Osteoblast (primary cell): ENCODE measurements around the gene SHFL. TPM values are rescaled to one million over a fixed set of nuclear protein-coding genes. Genes with fewer than 3 reads are reported as not detected.

Experiments used
- DNase-seq: peaks from one replicate; pipeline ENCODE4 v3.0.0; 2011; ENCODE audit warnings: low spot score, mixed read lengths; ENCODE audit not compliant: insufficient read length; ENCODE audit errors: missing footprints
- H2AFZ ChIP-seq: 2 replicates; pipeline ENCODE4 v1.6.0; 2011; ENCODE audit warnings: mild to moderate bottlenecking, low read length
- H3K27ac ChIP-seq: 2 replicates; pipeline ENCODE4 v1.5.1; 2011; ENCODE audit warnings: mild to moderate bottlenecking, low read depth, low read length, moderate library complexity
- H3K27me3 ChIP-seq: 2 replicates; pipeline ENCODE4 v1.6.0; 2012; ENCODE audit warnings: mild to moderate bottlenecking, control low read depth, inconsistent platforms, low read length, moderate library complexity; ENCODE audit not compliant: insufficient read depth
- H3K36me3 ChIP-seq: 2 replicates; pipeline ENCODE4 v1.5.1; 2011; ENCODE audit warnings: mild to moderate bottlenecking, low read length, control low read depth, moderate library complexity; ENCODE audit not compliant: insufficient read depth
- H3K4me1 ChIP-seq: 2 replicates; pipeline ENCODE4 v1.5.1; 2011; ENCODE audit warnings: mild to moderate bottlenecking, low read length, control low read depth, moderate library complexity; ENCODE audit not compliant: insufficient read depth
- H3K4me2 ChIP-seq: 2 replicates; pipeline ENCODE4 v1.6.0; 2011; ENCODE audit warnings: mild to moderate bottlenecking, low read length; ENCODE audit not compliant: insufficient read depth
- H3K4me3 ChIP-seq: fragments of 200-600 bp; sonication (generic); 3 replicates; pipeline ENCODE4 v1.5.1; 2012; ENCODE audit warnings: mild to moderate bottlenecking, low read length, inconsistent platforms; ENCODE audit not compliant: insufficient read depth
- H3K79me2 ChIP-seq: 2 replicates; pipeline ENCODE4 v1.6.0; 2012; ENCODE audit warnings: mild to moderate bottlenecking, low read length, control low read depth, inconsistent platforms; ENCODE audit not compliant: insufficient read depth
- H3K9me3 ChIP-seq: 2 replicates; pipeline ENCODE4 v1.5.1; 2011; ENCODE audit warnings: low read depth, low read length, control low read depth
- H4K20me1 ChIP-seq: 2 replicates; pipeline ENCODE4 v1.6.0; 2012; ENCODE audit warnings: mild to moderate bottlenecking, low read length, control low read depth; ENCODE audit not compliant: insufficient read depth
- total RNA-seq: library from RNA; depleted of rRNA; stranded (reverse); fragments of >200 nt; gene quantifications from 2 replicates; pipeline ENCODE4 v1.2.3, GENCODE V29; 2012
- TF ChIP-seq, protein P1 (sequence below): IDR thresholded peaks from 2 replicates; pipeline ENCODE4 v1.5.1; 2011; ENCODE audit warnings: mild to moderate bottlenecking, low read depth, low read length, moderate library complexity; ENCODE audit errors: extremely low read depth

The SHFL gene
- total RNA-seq, 1 donor, result 22.4 TPM

DNA sequence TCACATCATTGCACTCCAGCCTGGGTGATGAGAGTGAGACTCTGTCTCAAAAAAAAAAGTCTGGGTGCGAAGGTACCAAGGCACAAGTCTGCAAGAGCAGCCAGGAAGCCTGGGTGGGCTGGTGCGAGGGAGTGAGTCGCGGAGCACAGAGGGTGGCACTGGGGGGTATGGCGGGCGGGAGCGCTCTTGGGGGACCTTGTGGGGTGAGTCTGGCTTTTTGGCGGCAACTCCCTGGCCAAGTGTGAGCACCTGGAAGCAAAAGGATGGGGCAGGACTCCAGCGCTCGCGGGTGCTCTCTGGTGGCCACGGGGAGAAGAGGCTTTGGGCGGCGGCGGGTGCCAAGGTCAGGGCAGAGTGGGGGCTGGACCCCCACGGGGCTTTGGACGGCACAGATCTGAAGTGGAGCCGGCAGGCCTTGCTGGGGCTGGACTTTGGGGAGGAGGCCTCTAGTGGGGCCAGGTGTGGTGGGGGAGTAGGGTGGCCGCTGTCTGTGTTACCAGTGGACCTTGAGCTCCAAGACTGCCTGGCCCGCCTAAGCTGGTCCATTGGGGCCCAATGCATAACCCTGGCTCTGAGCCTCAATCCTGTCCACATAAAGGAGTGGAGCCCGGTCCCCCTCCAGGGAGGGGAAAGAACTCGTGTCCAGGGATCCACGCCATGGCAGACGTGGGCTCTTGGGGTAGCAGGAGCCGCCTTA, 26.9 kb downstream of the SHFL start:
- H3K27ac ChIP-seq, result no peak overlapping the region
- TF ChIP-seq, protein P1, sequence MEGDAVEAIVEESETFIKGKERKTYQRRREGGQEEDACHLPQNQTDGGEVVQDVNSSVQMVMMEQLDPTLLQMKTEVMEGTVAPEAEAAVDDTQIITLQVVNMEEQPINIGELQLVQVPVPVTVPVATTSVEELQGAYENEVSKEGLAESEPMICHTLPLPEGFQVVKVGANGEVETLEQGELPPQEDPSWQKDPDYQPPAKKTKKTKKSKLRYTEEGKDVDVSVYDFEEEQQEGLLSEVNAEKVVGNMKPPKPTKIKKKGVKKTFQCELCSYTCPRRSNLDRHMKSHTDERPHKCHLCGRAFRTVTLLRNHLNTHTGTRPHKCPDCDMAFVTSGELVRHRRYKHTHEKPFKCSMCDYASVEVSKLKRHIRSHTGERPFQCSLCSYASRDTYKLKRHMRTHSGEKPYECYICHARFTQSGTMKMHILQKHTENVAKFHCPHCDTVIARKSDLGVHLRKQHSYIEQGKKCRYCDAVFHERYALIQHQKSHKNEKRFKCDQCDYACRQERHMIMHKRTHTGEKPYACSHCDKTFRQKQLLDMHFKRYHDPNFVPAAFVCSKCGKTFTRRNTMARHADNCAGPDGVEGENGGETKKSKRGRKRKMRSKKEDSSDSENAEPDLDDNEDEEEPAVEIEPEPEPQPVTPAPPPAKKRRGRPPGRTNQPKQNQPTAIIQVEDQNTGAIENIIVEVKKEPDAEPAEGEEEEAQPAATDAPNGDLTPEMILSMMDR, result peak; percentile 53
- peaks cover 69% of the 10 kb centered on the region for H3K36me3 ChIP-seq
- H4K20me1 ChIP-seq, result peaks cover 7% of the 10 kb centered on the region
- H3K4me2 ChIP-seq, result no peak overlapping the region
- no peaks in the 10 kb centered on the region for H3K9me3 ChIP-seq
- H3K27me3 ChIP-seq, result no peaks in the 10 kb centered on the region
- peak; percentile 94 for DNase-seq
- H3K4me3 ChIP-seq, result no peak overlapping the region
- H3K4me1 ChIP-seq, result no peaks in the 10 kb centered on the region
- H2AFZ ChIP-seq, result no peak overlapping the region
- peaks cover 23% of the 10 kb centered on the region for H3K79me2 ChIP-seq

DNA sequence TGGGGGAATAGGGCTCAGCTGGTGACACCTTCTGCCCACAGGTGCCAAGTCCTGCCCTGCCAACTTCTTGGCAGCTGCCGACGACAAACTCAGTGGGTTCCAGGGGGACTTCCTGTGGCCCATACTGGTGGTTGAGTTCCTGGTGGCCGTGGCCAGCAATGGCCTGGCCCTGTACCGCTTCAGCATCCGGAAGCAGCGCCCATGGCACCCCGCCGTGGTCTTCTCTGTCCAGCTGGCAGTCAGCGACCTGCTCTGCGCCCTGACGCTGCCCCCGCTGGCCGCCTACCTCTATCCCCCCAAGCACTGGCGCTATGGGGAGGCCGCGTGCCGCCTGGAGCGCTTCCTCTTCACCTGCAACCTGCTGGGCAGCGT, 27.5 kb downstream of the SHFL start:
- H3K79me2 ChIP-seq, result peaks cover 22% of the 10 kb centered on the region
- no peaks in the 10 kb centered on the region for H3K9me3 ChIP-seq
- DNase-seq, result no peak
- H2AFZ ChIP-seq, result no peak overlapping the region
- H3K4me1 ChIP-seq, result peaks cover 2% of the 10 kb centered on the region
- no peak overlapping the region for H3K4me2 ChIP-seq
- peaks cover 11% of the 10 kb centered on the region for H4K20me1 ChIP-seq
- H3K4me3 ChIP-seq, result no peak overlapping the region
- no peaks in the 10 kb centered on the region for H3K27me3 ChIP-seq
- no peak overlapping the region for H3K27ac ChIP-seq
- H3K36me3 ChIP-seq, result peaks cover 69% of the 10 kb centered on the region
- TF ChIP-seq, protein P1, result no peak

DNA sequence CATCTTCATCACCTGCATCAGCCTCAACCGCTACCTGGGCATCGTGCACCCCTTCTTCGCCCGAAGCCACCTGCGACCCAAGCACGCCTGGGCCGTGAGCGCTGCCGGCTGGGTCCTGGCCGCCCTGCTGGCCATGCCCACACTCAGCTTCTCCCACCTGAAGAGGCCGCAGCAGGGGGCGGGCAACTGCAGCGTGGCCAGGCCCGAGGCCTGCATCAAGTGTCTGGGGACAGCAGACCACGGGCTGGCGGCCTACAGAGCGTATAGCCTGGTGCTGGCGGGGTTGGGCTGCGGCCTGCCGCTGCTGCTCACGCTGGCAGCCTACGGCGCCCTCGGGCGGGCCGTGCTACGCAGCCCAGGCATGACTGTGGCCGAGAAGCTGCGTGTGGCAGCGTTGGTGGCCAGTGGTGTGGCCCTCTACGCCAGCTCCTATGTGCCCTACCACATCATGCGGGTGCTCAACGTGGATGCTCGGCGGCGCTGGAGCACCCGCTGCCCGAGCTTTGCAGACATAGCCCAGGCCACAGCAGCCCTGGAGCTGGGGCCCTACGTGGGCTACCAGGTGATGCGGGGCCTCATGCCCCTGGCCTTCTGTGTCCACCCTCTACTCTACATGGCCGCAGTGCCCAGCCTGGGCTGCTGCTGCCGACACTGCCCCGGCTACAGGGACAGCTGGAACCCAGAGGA, 28.0 kb downstream of the SHFL start:
- peak; percentile 73 for DNase-seq
- H4K20me1 ChIP-seq, result peaks cover 16% of the 10 kb centered on the region
- H3K9me3 ChIP-seq, result no peaks in the 10 kb centered on the region
- H3K4me2 ChIP-seq, result no peak overlapping the region
- peaks cover 7% of the 10 kb centered on the region for H3K4me1 ChIP-seq
- peaks cover 65% of the 10 kb centered on the region for H3K36me3 ChIP-seq
- no peak overlapping the region for H3K27ac ChIP-seq
- peaks cover 27% of the 10 kb centered on the region for H3K79me2 ChIP-seq
- H2AFZ ChIP-seq, result no peak overlapping the region
- TF ChIP-seq, protein P1, result no peak
- H3K4me3 ChIP-seq, result no peak overlapping the region
- H3K27me3 ChIP-seq, result no peaks in the 10 kb centered on the region

DNA sequence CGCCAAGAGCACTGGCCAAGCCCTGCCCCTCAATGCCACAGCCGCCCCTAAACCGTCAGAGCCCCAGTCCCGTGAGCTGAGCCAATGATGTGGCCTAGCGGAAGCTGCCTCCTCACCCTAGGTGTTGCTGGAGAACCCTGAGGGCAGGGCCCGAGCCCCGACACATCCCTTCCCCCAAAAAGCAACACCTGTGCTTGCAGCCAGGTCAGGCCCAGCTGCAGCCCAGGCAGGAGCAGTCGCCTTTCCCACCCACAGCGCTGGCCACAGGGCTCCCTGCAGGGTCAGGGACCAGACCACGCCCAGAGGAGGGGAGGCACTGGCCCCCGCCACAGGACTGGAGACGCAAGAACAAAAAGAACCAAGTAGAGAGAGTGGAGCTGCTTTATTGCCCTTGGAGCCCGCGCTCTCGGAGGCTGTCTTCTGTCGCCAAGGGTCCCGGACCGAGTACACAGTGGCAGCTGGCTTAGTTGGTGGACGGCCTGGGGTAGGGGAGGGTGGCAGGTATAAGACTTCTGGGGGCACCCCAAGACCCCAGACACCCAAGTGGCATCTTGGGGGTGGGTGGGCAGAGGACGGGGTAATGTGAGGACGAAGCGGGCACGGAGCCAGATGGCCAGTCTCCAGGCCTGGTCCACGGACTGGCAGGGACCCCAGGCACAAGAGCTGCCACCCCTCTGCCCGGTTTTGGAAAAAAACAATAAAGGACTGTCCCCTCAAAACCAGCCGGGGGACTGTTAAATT, 28.7 kb downstream of the SHFL start:
- H3K9me3 ChIP-seq, result no peaks in the 10 kb centered on the region
- H3K27ac ChIP-seq, result no peak overlapping the region
- no peak overlapping the region for H2AFZ ChIP-seq
- peaks cover 9% of the 10 kb centered on the region for H3K4me1 ChIP-seq
- peak; percentile 49 for DNase-seq
- no peak overlapping the region for H3K4me2 ChIP-seq
- peaks cover 17% of the 10 kb centered on the region for H4K20me1 ChIP-seq
- TF ChIP-seq, protein P1, result no peak
- H3K79me2 ChIP-seq, result peaks cover 27% of the 10 kb centered on the region
- H3K36me3 ChIP-seq, result peaks cover 57% of the 10 kb centered on the region
- H3K27me3 ChIP-seq, result no peaks in the 10 kb centered on the region
- no peak overlapping the region for H3K4me3 ChIP-seq
